HepG2 (cell line): ENCODE data around the gene SMARCB1. TPM values are rescaled to one million over a fixed set of nuclear protein-coding genes. Genes with fewer than 3 reads are reported as not detected.

ENCODE experiments used
- AGO1 ChIP-seq: fragments of 200-400 bp; formaldehyde crosslinking; IDR thresholded peaks from 2 replicates; pipeline ENCODE4 v1.6.1; 2017; ENCODE audit warnings: mild to moderate bottlenecking, low read depth, low read length, moderate library complexity; ENCODE audit not compliant: poor library complexity, severe bottlenecking
- AGO2 ChIP-seq: fragments of 200-400 bp; formaldehyde crosslinking; optimal IDR thresholded peaks from 2 replicates; pipeline ENCODE3; 2017; ENCODE audit warnings: mild to moderate bottlenecking, low read depth, low read length, moderate library complexity
- ARNT2 ChIP-seq: sonication (generic); formaldehyde crosslinking; IDR thresholded peaks from 2 replicates; pipeline ENCODE4 v1.8.0; 2022; ENCODE audit warnings: mild to moderate bottlenecking, low read depth, missing genetic modification reagents, moderate library complexity
- CCDC6 ChIP-seq: sonication (generic); formaldehyde crosslinking; IDR thresholded peaks from 2 replicates; pipeline ENCODE4 v1.8.1; 2022; ENCODE audit warnings: mild to moderate bottlenecking, missing genetic modification reagents, moderate library complexity
- CENPX ChIP-seq: sonication (generic); formaldehyde crosslinking; IDR thresholded peaks from 2 replicates; pipeline ENCODE4 v1.9.0; 2021; ENCODE audit warnings: mild to moderate bottlenecking, missing genetic modification reagents, moderate library complexity
- CHD2 ChIP-seq: IDR thresholded peaks from 2 replicates; pipeline ENCODE4 v1.6.1; 2011; ENCODE audit warnings: low read depth, low read length, improper control_type of control experiment
- HES4 ChIP-seq: sonication (generic); formaldehyde crosslinking; IDR thresholded peaks from 2 replicates; pipeline ENCODE4 v1.9.0; 2021; ENCODE audit warnings: mild to moderate bottlenecking, missing genetic modification reagents, borderline replicate concordance
- HNRNPLL ChIP-seq: fragments of 200-400 bp; formaldehyde crosslinking; IDR thresholded peaks from 2 replicates; pipeline ENCODE4 v1.6.1; 2017; ENCODE audit warnings: mild to moderate bottlenecking, low read depth, low read length; ENCODE audit not compliant: poor library complexity, severe bottlenecking
- HOXA7 ChIP-seq: sonication (generic); formaldehyde crosslinking; IDR thresholded peaks from 2 replicates; pipeline ENCODE4 v1.8.1; 2022; ENCODE audit warnings: mild to moderate bottlenecking, missing genetic modification reagents, moderate library complexity
- KDM5B ChIP-seq: sonication (generic); formaldehyde crosslinking; IDR thresholded peaks from 2 replicates; pipeline ENCODE4 v1.4.0; 2020; ENCODE audit warnings: missing genetic modification reagents, mild to moderate bottlenecking, borderline replicate concordance
- MAX ChIP-seq: IDR thresholded peaks from 2 replicates; pipeline ENCODE4 v1.6.1; 2012; ENCODE audit warnings: inconsistent platforms
- NCOA5 ChIP-seq: sonication (generic); formaldehyde crosslinking; IDR thresholded peaks from 2 replicates; pipeline ENCODE4 v1.4.0; 2020; ENCODE audit warnings: missing genetic modification reagents
- POLR2A ChIP-seq, 2 experiments: IDR thresholded peaks; 2 replicates each; pipeline ENCODE4 v1.6.1; 2011; ENCODE audit warnings: low read depth in 2 of 2, low read length in 2 of 2, mild to moderate bottlenecking in 1 of 2, moderate library complexity in 1 of 2; ENCODE audit not compliant: insufficient read depth in 1 of 2
- POLR2G ChIP-seq: fragments of 200-400 bp; formaldehyde crosslinking; IDR thresholded peaks from 2 replicates; pipeline ENCODE4 v1.6.1; 2018; ENCODE audit warnings: mild to moderate bottlenecking, low read depth, low read length, moderate library complexity
- RAD21 ChIP-seq: fragments of 450-650 bp; formaldehyde crosslinking; IDR thresholded peaks from 2 replicates; pipeline ENCODE4 v1.5.0; 2020; ENCODE audit warnings: mild to moderate bottlenecking
- SYNCRIP ChIP-seq: fragments of 200-400 bp; formaldehyde crosslinking; IDR thresholded peaks from 2 replicates; pipeline ENCODE4 v1.6.1; 2018; ENCODE audit warnings: mild to moderate bottlenecking, low read depth, low read length; ENCODE audit not compliant: insufficient read depth
- ZBTB37 ChIP-seq: sonication (generic); formaldehyde crosslinking; IDR thresholded peaks from 2 replicates; pipeline ENCODE4 v1.4.0; 2020; ENCODE audit warnings: mild to moderate bottlenecking, missing genetic modification reagents
- ZBTB7A ChIP-seq: sonication (generic); formaldehyde crosslinking; IDR thresholded peaks from 2 replicates; pipeline ENCODE4 v1.8.0; 2022; ENCODE audit warnings: mild to moderate bottlenecking, missing genetic modification reagents
- ZFP90 ChIP-seq: sonication (generic); formaldehyde crosslinking; IDR thresholded peaks from 2 replicates; pipeline ENCODE4 v1.8.0; 2022; ENCODE audit warnings: missing genetic modification reagents, mild to moderate bottlenecking, inconsistent platforms, borderline replicate concordance
- ZFX ChIP-seq: sonication (generic); formaldehyde crosslinking; IDR thresholded peaks from 2 replicates; pipeline ENCODE4 v1.4.0; 2020; ENCODE audit warnings: mild to moderate bottlenecking, low read depth, missing genetic modification reagents, moderate library complexity
- ZFY ChIP-seq: sonication (generic); formaldehyde crosslinking; IDR thresholded peaks from 2 replicates; pipeline ENCODE4 v1.4.0; 2020; ENCODE audit warnings: missing genetic modification reagents
- ZNF207 ChIP-seq: fragments of 450-650 bp; IDR thresholded peaks from 2 replicates; pipeline ENCODE4 v1.6.1; 2016; ENCODE audit warnings: antibody characterized with exemption, borderline replicate concordance
- ZNF235 ChIP-seq: sonication (generic); formaldehyde crosslinking; IDR thresholded peaks from 2 replicates; pipeline ENCODE4 v1.8.1; 2023; ENCODE audit warnings: mild to moderate bottlenecking, missing genetic modification reagents, borderline replicate concordance
- ZNF329 ChIP-seq: sonication (generic); formaldehyde crosslinking; IDR thresholded peaks from 2 replicates; pipeline ENCODE4 v1.9.0; 2021; ENCODE audit warnings: low read depth, mild to moderate bottlenecking, missing genetic modification reagents
- ZNF563 ChIP-seq: sonication (generic); formaldehyde crosslinking; IDR thresholded peaks from 2 replicates; pipeline ENCODE4 v1.8.0; 2022; ENCODE audit warnings: mild to moderate bottlenecking, moderate library complexity, missing genetic modification reagents
- ZNF766 ChIP-seq: sonication (generic); formaldehyde crosslinking; IDR thresholded peaks from 2 replicates; pipeline ENCODE4 v1.5.0; 2020; ENCODE audit warnings: missing genetic modification reagents, borderline replicate concordance
- ZNF777 ChIP-seq: sonication (generic); formaldehyde crosslinking; IDR thresholded peaks from 2 replicates; pipeline ENCODE4 v1.4.0; 2020; ENCODE audit warnings: missing genetic modification reagents
- ZNF891 ChIP-seq: sonication (generic); formaldehyde crosslinking; IDR thresholded peaks from 2 replicates; pipeline ENCODE4 v1.5.0; 2020; ENCODE audit warnings: mild to moderate bottlenecking, missing genetic modification reagents
- polyA plus RNA-seq, 8 experiments: library from polyadenylated mRNA; depleted of rRNA in 3 of 8; stranded (reverse) in 7 of 8; unstranded in 1 of 8; fragments of >200 nt; fragmentation: Illumina TruSeq in 4 of 8; extraction: Trizol in 4 of 8; gene quantifications; 2 replicates each; pipeline versions ENCODE4 v1.2.1 to v1.2.3, GENCODE V29; 2011 to 2016; ENCODE audit warnings: low read depth in 4 of 8, missing spikeins in 1 of 8, mixed read lengths in 1 of 8; ENCODE audit not compliant: insufficient read depth in 1 of 8
- total RNA-seq, 5 experiments: library from RNA; depleted of rRNA; stranded (reverse); fragments of >200 nt; fragmentation: Illumina TruSeq; extraction: Trizol; gene quantifications; 2 replicates each; pipeline ENCODE4 v1.2.3, GENCODE V29; 2016; ENCODE audit warnings: low read depth in 1 of 5
- TF ChIP-seq, protein P1 (sequence below): sonication (generic); formaldehyde crosslinking; IDR thresholded peaks from 2 replicates; pipeline ENCODE4 v1.4.0; 2020; ENCODE audit warnings: mild to moderate bottlenecking, missing genetic modification reagents

Gene SMARCB1
- total and polyA plus RNA-seq, 2 of the 13 experiments (the other 11 are each of a cell fraction or from before 2014, with no cell fraction given), result 74.0 to 166 TPM

DNA sequence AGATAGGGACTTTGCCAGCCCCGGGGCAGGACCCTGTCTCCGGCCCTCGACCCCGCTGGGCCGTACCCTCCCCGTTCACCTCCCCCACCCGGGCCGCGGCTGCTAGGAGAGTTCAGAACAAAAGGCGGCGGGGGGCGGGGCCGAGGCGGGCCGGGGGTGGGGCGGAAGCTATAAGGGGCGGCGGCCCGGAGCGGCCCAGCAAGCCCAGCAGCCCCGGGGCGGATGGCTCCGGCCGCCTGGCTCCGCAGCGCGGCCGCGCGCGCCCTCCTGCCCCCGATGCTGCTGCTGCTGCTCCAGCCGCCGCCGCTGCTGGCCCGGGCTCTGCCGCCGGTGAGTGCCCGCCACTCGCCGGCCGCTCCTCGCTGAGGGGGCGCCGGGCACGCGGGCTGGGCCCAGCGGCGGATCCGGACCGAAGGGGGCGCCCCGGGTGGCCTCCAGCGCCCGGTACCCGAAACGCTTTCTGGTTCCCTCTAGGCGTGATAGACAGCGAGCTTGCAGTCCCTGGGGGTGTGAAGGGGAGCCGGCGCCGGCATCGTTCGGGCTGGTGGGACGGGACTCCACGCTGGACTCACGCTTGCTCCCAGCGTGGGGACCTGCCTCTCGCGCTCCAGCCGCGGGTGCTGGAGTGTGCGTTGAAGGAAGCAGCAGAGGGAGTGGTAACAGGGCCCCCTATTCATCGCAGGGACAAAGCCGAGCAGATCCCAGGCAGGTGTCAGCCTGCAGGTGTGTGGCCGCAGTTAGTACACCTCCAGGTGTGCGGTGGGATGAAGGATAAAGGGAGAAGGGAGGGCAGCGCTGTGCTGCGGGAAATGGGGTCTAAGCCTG is 13.9 kb upstream of the SMARCB1 start, which contains the start of gene MMP11 (continued):
- TF ChIP-seq ZNF207, result no peak
- no peak for TF ChIP-seq ZFP90
- TF ChIP-seq HES4 (CRISPR knock-in tag), result peak; percentile 41; the same call in 1 of the 2 replicates
- 0 out of 2 replicates have a peak, but pooled peaks have one; percentile 24 for TF ChIP-seq ZNF329
- TF ChIP-seq AGO1, result peak; percentile 17
- TF ChIP-seq NCOA5, result no peak
- 0 out of 2 replicates have a peak, but pooled peaks have one; percentile 21 for TF ChIP-seq ZNF235 (CRISPR knock-in tag)
- peak; percentile 15; the same call in 1 of the 2 replicates for TF ChIP-seq MAX
- TF ChIP-seq ZNF766 (CRISPR knock-in tag), result 0 out of 2 replicates have a peak, but pooled peaks have one; percentile 14
- TF ChIP-seq ZFY, result peak; percentile 64
- TF ChIP-seq ZFX, result peak; percentile 64
- peak; percentile 35 to 74; a peak in 2 of 4 replicates for TF ChIP-seq POLR2A (IDR thresholded peaks at IDR 0.05; ENCODE audit: insufficient read depth in 1 of 2, low read depth in 2 of 2, low read length in 2 of 2)
- TF ChIP-seq POLR2G, result peak; percentile 27; the same call in 1 of the 2 replicates
- TF ChIP-seq AGO2, result peak; percentile 59
- 0 out of 2 replicates have a peak, but pooled peaks have one; percentile 31 for TF ChIP-seq ZNF891 (CRISPR knock-in tag)
- TF ChIP-seq, protein P1, sequence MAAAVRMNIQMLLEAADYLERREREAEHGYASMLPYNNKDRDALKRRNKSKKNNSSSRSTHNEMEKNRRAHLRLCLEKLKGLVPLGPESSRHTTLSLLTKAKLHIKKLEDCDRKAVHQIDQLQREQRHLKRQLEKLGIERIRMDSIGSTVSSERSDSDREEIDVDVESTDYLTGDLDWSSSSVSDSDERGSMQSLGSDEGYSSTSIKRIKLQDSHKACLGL (CRISPR knock-in tag), result peak; percentile 41
- peak; percentile 43; the same call in 1 of the 2 replicates for TF ChIP-seq ZNF563 (CRISPR knock-in tag)
- peak; percentile 36; the same call in 1 of the 2 replicates for TF ChIP-seq RAD21 (CRISPR knock-in tag)
- no peak for TF ChIP-seq CENPX (CRISPR knock-in tag)
- TF ChIP-seq ZNF777 (CRISPR knock-in tag), result 0 out of 2 replicates have a peak, but pooled peaks have one; percentile 8
- TF ChIP-seq ARNT2, result peak; percentile 45; the same call in 1 of the 2 replicates
- TF ChIP-seq SYNCRIP, result no peak
- TF ChIP-seq CHD2, result no peak
- TF ChIP-seq CCDC6 (CRISPR knock-in tag), result peak; percentile 64; the same call in 1 of the 2 replicates
- TF ChIP-seq ZBTB7A (CRISPR knock-in tag), result 0 out of 2 replicates have a peak, but pooled peaks have one; percentile 48
- no peak for TF ChIP-seq ZBTB37 (CRISPR knock-in tag)
- TF ChIP-seq HOXA7, result no peak
- no peak for TF ChIP-seq HNRNPLL
- TF ChIP-seq KDM5B (CRISPR knock-in tag), result peak; percentile 48; the same call in 1 of the 2 replicates
